HepG2 (cell line): ENCODE data around the gene PPP4R2.

Source experiments
- FOXM1 ChIP-seq: sonication (generic); formaldehyde crosslinking; IDR thresholded peaks from 2 replicates; pipeline ENCODE4 v1.5.0; 2020; ENCODE audit warnings: missing genetic modification reagents
- TF ChIP-seq, protein P1 (sequence below): sonication (generic); formaldehyde crosslinking; IDR thresholded peaks from 2 replicates; pipeline ENCODE4 v1.9.0; 2021; ENCODE audit warnings: missing genetic modification reagents, borderline replicate concordance

DNA sequence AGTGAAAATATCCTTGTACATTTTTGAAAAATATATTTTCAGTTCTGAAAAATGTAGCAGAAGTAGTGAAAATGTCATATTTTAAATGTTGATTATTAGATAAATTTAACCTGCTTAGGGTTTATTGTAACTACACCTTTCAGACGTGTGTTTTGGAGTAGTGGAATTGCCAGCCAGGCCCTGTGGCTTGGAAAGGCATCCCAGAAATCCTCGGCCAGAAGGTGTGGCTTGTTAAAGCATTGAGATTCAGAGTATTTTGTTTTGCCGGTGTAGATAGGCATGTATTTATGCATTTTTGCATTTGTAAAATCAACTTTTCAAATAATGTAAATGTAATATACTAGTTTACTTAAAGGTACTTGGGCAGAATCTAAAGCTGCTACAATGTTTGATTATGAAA lies 71.8 kb downstream of the PPP4R2 start:
- TF ChIP-seq, protein P1, sequence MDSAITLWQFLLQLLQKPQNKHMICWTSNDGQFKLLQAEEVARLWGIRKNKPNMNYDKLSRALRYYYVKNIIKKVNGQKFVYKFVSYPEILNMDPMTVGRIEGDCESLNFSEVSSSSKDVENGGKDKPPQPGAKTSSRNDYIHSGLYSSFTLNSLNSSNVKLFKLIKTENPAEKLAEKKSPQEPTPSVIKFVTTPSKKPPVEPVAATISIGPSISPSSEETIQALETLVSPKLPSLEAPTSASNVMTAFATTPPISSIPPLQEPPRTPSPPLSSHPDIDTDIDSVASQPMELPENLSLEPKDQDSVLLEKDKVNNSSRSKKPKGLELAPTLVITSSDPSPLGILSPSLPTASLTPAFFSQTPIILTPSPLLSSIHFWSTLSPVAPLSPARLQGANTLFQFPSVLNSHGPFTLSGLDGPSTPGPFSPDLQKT (CRISPR knock-in tag) = no peak
- TF ChIP-seq FOXM1 (CRISPR knock-in tag) = no peak
